HS-27A (cell line): Measurements from ENCODE around the gene THSD4.

ENCODE experiments used
- DNase-seq: peaks from one replicate; pipeline ENCODE4 v3.0.0-alpha.2; 2012; ENCODE audit warnings: low read depth, missing footprints

THSD4 gene

DNA sequence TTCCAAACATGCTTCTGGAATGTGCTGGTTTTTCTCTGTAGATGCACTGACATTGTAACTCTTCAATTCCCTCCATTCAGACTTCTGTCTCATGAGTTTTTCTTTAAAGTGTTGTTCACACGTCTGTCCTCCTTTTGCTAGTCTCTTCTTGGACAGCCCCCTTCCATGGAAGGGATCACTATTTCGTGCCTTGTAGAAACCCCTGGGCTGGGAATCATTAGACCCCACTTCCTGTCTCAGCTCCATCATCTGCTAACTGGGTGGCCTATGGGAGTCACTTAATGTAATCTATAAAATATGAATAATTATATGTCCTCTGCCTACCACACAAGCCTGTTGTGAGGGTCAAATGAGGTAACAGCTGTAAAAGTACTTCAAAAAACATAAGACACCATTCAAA lies 110.6 kb downstream of the THSD4 start:
- DNase-seq: no peak

DNA sequence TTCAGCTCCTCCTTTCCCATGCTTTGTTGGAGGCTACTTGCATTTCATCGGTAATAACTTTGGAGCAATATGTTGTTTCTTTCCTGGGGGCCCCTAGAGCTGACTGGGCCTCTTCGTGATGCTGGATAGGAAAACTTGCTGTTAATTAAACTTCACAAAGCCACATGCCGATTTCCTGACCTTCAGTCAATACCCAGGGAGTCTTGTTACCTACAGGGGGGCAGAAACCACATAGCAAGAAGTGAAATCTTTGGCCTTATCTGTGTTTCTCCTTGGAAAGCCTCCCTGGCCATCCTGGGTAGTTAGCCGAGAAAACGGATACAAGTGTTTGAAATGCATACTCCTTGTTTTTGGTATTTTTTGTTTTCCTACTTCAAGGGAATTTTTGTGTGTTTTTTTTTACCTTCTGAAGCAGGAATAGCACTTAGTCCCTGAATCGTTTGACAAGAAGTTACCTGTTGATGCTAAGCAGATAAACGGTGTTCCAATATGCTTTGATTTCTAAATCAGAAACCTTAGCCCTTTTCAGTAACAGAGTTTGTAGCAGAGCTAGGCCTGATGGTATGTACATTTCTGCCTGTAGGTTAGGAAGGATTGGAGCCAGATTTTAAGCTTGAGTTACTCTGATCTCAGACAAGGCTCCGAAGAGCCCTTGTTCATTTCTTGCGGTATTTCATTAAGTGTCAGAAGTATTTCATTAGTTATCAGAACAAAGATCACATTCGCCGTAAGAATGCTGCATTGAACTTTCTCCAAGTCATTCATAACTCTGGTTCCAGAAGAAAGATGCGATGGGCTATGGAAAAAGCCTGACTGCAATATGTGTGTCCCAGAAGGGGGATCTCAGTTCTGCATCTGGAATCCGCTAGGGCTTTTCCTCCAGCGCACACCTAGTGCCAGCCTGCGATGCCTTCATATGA lies 111.5 kb downstream of the THSD4 start:
- DNase-seq: no peak

DNA sequence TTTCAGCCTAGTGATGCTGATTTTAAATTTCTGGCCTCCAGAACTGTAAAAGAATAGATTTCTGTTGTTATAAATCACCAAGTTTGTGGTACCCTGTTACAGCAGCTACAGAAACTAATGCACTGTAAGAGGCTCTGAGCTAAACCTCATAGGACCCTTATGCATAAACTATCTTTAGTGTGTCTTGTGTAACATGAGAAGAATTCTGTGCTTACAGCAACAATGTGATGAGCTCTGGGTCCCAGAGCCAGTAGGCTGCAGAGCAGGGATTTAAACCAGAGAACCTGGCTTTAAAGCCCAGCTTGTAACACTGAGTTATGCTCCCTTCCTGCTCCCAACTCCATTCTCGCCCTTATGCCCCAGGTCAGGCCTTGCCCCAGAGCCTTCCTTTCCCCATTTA lies 113.1 kb downstream of the THSD4 start:
- DNase-seq: no peak

DNA sequence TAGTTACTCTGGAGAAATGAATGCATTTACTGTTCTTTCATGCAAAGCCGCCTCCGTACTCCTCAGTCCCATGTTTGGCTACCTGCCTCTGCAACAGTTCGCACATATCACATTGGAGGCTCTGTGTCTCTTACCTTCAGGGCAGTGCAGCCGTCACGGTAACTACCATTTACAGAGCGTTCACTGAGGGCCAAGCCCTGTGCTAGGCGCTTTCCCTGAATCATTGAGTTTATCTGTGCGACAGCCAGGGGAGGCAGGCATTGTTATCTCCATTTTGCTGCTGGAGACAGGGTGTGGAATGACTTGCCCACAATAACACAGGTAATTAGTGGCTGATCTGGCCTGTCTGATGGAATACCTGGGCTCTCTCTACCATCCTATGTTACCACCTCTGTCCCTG lies 115.0 kb downstream of the THSD4 start:
- DNase-seq: no peak

DNA sequence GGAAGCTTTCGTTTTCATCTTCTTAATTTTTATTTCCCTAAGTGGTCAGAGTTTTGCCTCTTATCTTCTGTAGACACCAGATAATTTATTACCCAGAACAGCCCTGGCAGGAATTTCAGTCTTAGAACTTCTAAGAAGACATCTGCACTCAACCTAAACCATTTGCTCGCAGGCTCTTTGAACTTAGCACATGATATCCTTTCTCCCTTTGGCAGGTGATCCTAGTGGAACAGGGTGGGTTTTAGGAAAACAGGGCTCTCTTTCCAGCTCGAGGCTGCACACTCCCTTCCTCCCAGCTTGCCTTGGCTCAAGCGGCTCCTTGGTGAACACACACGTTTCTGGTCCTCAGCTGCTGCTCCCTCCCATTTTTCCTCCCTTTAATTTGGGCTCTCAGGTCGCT lies 116.5 kb downstream of the THSD4 start:
- no peak for DNase-seq

DNA sequence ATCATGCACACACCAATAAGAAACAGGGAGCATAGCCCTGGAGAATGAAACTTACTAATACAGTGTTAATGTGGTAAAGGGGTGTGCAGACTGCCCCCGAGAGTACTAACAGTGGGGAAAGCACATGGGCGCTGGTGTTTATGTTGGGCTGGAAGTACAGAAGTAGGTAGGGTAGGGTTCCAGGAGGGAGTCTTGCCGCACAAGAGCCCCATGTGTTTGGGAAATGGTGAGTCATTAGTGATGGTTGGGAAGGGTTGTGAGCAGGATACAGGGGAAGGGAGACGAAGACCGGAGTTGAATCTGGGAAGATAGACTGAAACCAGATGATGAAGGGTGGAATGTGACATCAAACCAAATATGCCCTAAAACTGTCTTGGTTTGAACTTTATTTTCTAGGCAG lies 117.1 kb downstream of the THSD4 start:
- no peak for DNase-seq

DNA sequence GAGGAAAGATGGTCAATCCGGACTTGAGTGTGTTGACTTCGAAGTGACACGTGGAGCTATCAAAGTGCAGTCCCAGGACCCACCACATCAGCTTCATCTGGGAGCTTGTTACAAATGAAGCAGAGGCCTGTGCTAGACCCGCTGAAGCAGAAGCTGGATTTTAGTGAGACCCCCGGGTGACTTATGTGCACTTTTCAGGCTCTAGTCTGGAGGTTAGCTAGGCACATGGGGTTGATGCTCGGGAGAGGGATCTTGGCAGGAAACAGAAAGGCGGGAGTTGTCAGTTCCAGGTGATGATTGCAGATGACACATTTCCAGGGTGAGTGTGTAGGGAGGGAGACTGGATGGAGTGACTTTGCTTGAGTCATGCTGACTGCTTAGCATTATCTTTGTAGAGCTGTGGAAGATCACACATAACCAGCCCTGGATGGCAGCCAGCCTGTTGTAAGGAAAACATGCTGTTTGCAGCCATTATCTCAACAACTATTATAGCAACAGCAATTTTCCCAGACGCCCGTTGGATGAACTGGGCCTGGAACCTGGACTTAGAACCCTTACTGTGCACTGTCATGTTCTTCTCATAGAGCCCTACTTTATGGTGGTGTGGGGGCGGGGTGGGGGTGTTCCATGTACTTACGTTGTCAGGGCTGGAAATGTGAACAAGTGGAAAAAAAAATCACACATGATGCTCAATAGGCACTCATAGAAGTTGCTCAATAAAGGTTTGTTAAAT lies 122.4 kb downstream of the THSD4 start:
- peak; percentile 72 for DNase-seq

DNA sequence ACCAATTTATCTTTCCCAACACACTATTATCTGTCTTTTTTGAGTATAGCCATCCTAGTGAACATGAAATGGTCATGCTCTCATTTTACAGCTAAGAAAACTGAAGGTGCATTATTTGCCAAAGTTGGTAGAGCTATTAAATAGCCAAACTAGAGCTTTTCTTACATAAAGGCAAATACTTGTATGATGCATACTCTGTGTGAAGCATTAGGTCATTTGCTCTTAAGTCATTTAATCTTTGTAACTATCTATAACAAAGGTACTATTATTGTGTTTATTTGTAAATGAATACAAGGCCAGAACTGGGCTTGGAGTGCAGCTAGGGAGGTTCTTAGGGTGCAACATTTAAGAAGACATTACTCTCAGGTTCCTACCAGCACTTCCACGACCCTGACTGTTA lies 123.7 kb downstream of the THSD4 start:
- no peak for DNase-seq

DNA sequence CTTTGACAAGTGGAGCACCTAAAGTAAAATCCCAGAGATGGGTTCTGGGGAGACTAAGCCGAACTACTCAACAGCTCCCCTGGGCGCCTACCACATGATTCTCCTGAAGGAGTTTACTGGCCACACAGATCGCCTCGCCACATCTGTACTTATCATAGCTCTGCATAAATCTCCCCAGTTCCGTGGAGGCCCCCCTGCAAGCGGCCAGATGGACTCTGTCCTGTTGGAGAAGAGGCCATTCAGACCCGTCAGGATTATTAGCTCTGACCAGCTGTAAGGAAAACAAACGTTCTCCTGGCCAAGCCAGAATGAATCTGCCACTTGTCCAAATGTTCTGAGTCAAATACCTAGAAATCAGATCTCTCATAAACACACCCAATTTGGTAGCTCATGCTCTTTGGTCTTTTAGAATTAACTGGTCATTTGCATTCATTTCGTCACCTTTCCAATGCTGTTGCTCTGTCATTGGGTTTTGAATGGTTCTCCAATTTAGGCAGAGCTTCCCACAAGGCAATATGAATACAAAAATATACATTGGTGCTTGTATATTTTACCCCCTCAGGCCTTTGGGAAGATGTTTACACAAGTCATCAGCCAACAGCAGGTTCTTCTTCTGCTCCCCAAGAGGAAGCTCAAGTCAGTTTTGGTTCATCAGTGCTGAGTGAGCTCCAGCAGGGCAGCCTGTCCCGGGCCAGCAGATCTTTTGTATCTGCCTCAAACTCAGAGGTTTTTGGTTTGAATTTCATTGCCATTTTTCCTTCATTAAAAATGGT lies 124.5 kb downstream of the THSD4 start:
- DNase-seq: no peak

DNA sequence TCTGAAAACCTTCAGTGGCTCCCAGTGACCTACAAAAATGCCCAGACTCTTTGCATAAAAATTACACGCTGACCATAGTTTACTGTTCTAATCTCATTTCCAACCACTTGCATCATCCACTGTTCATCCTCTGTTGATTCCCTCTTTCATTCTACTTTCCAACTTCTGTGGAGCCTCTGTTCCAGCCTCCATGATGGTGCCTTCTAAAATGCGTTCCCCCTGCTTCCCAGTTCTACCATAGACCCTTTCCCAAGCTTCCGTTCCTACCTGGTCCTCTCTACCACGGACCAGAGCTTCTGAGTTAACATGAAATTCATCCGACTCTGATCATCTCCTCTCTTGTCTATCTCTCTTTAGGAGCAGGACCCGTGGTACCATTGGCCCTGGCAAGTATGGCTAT lies 127.0 kb downstream of the THSD4 start:
- no peak for DNase-seq

DNA sequence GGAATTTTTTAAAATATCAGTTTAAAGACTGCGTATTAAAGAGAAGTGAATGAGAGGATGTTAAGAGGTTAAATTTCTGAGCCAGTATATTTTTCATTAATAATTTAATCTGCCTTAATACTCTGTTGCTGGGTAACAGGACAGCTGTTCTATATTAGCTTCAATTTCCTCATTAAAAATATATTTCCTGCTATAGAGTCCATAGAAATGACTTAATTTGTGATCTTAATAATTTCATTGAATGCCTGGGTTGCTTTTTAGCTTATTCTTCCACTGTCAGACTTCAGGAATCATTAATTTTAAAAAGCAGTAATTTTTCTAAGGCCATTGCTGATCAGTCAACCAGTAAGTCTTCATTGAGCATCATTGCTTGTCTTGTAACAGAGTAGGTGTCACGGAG lies 129.0 kb downstream of the THSD4 start:
- no peak for DNase-seq

DNA sequence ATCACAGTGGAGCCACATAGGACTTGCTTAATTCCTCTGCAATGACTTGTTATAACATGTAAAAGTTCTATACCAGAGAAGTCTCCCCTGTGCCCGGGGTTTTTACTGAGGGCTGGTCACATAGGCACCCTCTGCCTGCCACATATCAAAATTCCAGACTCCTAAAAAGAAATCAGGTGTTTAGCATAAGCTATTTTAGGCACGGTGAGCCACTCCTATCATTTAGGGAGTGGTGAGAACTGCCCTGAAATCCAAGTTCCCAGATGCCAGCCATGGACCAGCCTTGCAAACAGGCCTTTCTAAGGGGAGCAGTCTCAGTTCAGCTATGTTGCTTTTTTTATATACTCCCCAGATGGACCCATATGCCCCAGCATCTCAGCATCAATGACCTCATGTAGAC lies 130.3 kb downstream of the THSD4 start:
- no peak for DNase-seq

DNA sequence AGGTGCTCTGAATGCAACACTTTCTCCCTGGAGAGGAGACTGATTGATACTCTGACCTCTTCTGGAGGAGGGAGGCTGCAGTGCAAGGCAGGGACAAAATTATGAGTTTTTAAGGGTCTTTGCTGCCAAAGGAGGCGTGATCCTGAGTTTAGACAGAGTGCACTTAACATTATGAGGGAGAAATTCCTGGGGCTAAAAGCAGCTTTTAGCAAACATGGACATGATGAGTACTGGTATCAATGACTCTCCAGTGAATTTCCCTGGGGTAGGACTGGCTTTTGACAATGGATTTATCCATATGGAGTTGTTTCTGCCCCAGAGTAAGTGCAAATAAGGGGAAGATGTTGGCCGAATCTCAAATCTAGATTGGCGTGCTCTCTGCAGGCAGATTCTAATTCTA lies 133.1 kb downstream of the THSD4 start:
- DNase-seq: no peak

DNA sequence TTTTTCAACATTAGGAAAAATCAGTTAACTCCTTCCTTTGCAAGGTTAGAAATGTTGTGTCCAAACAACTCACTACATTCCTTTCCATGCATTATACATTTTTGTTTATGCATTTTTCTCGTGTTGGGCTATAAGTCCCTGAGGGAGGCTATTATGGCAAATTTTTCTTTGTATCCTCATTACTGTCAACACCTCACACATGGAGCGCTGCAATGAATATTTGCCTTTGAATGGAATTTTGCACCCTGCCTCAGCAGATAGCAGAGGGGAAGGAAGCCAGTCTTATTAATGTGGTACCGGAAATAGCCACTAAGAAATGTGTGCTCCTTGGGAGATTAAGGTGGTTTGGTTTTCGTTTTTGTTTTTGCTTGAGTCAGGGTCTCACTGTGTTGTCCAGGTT lies 134.7 kb downstream of the THSD4 start:
- DNase-seq: no peak

DNA sequence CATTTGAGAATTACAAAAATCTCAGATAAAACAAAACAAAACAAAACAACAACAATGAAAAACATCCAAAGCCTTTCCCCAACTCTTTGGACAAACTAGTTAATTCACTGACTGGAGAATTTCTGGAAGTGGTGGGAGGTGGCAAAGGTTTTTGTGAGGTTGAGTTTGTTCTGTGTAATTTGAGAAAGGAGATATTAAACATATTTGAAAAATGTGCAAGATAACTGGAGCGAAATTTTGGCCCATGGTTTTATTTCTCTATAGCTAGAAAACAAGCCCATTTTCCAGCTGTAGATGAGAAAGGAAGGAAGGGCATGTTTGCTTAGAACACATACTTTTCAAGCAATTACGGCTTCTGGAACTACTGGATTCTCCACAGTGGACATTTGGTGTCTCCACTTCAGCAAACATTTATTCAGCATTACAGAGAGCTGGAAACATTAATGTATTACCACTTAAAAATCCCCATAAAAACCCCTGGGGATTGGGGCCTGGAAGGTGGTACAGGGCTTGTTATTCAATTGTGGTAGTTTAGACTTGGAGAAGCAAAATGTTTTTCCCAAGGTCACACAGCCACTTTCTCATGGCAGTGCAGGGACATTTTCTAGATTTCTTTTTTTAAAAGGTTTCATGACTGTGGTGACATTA lies 135.8 kb downstream of the THSD4 start:
- no peak for DNase-seq

DNA sequence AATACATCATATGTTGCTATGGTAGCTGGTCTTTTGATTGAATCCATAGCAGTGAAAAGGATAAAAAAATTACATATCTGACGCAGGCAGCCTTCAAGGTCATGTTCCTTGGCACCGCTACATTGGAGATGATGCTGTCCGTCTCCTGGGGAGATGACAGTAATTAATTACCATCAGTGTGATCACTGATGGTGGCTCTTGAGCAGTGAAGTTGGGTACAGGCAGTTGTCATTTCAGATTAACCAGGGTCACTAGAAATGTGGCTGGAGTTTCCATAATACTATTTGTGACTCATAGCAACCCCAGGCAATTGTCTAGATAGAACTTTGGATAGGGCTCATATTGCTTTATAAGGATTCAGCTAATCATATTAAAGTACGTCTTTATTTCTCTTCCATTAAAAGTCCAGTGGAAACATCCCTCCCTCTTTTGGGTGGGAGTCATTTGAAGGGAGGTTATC lies 136.3 kb downstream of the THSD4 start:
- no peak for DNase-seq

DNA sequence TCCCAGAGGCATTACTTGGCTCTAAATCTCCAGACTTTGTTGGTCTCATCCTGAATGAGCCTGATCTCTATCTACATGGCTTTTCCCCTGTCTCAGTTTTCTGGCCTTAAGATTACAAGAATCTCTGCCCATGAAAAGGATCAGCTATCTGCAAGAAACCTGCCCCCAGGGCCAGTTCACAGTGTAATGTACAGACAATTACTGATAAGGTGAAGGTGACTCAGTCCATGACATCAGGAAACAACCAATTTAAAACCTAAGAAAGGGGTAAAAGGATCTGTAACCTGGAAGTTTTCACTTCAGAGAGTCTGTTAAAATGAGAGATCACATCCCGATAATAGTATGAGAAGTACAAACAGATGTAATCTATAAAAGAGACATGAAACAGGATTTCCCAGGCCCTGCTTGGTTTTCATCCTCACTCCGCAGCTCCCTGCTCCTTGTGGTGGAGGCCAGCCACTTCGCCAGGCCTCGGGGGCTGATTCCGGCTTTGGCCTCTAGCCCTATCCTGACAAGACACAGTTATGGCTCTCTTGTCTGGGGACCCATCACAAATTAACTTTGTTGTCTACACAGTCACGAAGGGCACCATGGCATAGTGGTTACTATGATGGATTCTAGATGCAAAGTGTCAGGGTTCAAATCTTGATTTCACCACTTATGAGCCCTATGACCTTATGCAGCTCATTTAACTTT lies 136.9 kb downstream of the THSD4 start:
- DNase-seq: no peak

DNA sequence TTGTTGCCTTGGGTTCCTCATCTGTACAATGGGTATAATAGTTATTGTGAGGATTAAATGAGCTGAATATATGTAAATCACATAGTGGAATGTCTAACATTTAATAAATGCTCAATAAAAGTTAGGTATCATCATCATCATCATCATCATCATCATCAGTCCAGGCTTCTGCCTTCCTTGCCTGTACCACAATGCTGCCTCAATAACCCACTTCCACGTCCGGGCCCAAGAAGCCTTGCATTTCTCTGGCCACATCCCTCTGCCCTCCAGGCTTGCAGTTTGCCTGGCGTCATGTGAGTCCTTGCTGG lies 137.4 kb downstream of the THSD4 start:
- DNase-seq: no peak

DNA sequence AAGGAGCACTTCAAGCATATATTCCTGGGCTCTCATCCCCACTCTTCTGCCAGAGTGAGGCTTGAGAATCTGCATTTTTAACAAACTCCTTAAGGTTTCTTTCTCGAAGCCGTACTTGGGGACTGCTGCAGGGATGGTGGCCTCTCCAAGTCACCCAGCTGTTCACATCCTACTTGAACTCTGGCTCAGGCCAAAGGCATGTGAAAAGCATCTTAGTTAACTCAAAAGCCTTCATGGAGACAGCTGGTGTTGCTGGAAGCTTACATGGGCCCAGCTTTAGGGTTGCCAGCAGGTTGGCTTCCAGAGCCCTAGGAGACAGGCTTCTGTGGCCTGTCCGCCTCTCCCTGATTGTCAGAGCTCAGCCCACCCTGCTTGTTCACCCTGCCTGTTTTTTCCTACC lies 139.2 kb downstream of the THSD4 start:
- DNase-seq: no peak

DNA sequence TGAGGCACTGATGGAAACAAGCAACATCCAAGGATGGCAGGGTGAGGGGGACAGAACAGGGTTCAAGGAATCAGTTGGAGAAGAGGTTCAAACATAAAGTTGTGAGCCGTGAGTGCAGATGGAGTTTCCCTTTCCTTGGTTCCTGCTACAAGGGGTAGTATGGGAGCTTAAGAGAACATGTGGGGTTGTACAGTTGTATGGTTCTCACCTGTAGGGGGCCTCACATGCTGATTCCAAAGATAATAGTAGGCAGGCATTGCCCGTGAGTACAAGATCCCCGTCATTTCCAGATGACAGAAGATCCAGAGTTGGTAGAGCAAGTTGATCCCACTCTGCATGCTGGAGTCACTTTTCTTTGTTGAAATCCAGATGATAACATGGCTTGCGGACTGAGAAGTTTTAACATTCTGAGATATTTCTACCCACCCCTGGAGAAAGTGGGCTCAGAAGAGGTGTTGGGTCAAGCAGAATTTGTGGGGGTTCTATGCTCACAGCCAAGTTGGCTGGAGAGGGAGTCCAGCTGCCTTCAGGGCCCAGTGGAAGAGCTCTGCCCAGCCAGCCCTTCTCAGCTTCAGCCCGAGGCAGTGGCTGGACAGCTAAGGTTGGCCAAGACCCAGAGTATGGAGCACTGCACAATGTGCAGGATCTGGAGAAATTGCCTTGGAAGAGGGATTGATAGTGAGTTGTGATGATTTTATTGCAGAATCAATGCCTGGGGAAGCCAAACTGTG lies 141.8 kb downstream of the THSD4 start:
- no peak for DNase-seq

DNA sequence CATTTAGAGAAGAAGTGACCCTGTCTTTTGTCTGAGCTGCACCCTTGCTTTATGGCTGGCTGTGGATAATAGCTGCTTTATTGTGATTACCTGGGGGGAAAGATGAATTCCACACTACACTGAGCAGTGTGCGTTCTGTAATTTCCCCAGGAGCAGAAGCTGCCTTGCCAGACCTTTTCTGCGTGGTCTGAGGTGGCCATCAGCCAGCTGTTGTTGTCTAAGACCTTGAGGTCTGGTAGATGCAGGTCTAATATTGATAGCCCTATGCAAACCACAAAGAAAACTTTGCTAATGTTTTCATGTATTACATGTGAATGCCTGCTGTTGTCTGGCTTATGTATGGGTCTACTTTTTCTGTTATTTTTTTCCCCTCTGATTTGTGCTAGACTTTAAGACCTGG lies 144.6 kb downstream of the THSD4 start:
- DNase-seq: no peak
